Type B pancreatic cell (in vitro differentiated cells): ENCODE data around the gene TMTC1. TPM values are rescaled to one million over a fixed set of nuclear protein-coding genes. Genes with fewer than 3 reads are reported as not detected.

Experiments
- DNase-seq: peaks from one replicate; pipeline ENCODE4 v3.0.0; 2021; ENCODE audit warnings: mixed read lengths; ENCODE audit not compliant: unreplicated experiment; ENCODE audit errors: extremely low spot score
- H3K27ac Mint-ChIP-seq: 2 replicates; pipeline ENCODE4 v1.8.0; 2021; ENCODE audit warnings: mild to moderate bottlenecking, mixed read lengths
- H3K27me3 Mint-ChIP-seq: 2 replicates; pipeline ENCODE4 v1.8.0; 2021; ENCODE audit warnings: mixed read lengths
- H3K36me3 Mint-ChIP-seq: 2 replicates; pipeline ENCODE4 v1.8.0; 2021; ENCODE audit warnings: mixed read lengths
- H3K4me1 Mint-ChIP-seq: one replicate; pipeline ENCODE4 v1.8.0; 2021; ENCODE audit warnings: mixed read lengths; ENCODE audit not compliant: unreplicated experiment
- H3K4me3 Mint-ChIP-seq: 2 replicates; pipeline ENCODE4 v1.8.0; 2021; ENCODE audit warnings: mild to moderate bottlenecking, mixed read lengths
- H3K9me3 Mint-ChIP-seq: 2 replicates; pipeline ENCODE4 v1.8.0; 2021; ENCODE audit warnings: mixed read lengths
- total RNA-seq: library from RNA; stranded (reverse); gene quantifications from 2 replicates; pipeline ENCODE4 v1.2.1, GENCODE V29; 2021; ENCODE audit warnings: low replicate concordance
- TF ChIP-seq, protein P1 (sequence below): fragments of 200-600 bp; sonication (generic); conservative IDR thresholded peaks from 2 replicates; pipeline ENCODE4 v1.5.0; 2021; ENCODE audit warnings: antibody characterized with exemption, mild to moderate bottlenecking

TMTC1 gene
- total RNA-seq, 1 donor from 2014 or later: 24.0 TPM

DNA sequence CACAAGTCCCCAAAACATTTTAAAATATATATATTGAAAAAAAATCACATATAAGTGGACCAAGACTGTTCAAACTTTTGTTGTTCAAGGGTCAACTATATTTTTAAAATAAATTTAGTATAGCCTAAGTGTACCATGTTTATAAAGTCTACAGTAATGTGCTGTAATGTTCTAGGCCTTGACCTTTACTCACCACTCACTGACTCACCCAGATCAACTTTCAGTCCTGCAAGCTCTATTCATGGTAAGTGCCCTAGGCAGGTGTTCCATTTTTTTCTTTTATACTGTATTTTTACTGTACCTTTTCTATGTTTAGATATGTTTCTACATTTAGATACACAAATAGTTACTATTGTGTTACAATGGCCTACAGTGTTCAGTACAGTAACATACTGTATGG, 23.4 kb upstream of the TMTC1 start:
- H3K4me1 Mint-ChIP-seq: no peaks in the 10 kb centered on the region
- no peak for DNase-seq
- no peak overlapping the region for H3K4me3 Mint-ChIP-seq
- no peaks in the 10 kb centered on the region for H3K9me3 Mint-ChIP-seq
- no peaks in the 10 kb centered on the region for H3K36me3 Mint-ChIP-seq
- TF ChIP-seq, protein P1, sequence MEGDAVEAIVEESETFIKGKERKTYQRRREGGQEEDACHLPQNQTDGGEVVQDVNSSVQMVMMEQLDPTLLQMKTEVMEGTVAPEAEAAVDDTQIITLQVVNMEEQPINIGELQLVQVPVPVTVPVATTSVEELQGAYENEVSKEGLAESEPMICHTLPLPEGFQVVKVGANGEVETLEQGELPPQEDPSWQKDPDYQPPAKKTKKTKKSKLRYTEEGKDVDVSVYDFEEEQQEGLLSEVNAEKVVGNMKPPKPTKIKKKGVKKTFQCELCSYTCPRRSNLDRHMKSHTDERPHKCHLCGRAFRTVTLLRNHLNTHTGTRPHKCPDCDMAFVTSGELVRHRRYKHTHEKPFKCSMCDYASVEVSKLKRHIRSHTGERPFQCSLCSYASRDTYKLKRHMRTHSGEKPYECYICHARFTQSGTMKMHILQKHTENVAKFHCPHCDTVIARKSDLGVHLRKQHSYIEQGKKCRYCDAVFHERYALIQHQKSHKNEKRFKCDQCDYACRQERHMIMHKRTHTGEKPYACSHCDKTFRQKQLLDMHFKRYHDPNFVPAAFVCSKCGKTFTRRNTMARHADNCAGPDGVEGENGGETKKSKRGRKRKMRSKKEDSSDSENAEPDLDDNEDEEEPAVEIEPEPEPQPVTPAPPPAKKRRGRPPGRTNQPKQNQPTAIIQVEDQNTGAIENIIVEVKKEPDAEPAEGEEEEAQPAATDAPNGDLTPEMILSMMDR: no peak
- no peak overlapping the region for H3K27ac Mint-ChIP-seq
- H3K27me3 Mint-ChIP-seq: no peaks in the 10 kb centered on the region

DNA sequence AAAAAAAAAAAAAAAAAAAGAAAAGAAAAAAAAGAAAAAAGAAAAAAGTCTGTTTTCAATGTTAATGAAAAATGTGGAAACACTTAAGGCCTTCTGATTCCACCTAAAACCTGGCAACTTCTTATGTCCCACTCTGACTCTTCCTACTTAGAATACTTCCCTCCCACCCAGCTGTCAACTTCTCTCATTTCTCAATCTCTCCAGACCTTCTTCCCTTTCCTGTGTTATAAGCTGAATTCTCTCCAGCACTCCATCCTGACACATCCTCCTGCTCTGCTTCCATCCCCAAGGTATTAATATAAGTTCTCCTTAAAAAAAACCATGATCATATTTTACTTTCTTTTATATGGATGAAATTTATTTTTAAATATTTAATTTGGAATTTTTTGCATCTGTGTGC, 20.3 kb upstream of the TMTC1 start:
- Mint-ChIP-seq H3K9me3 (no peaks in the 10 kb centered on the region), H3K36me3 (peaks cover 5% of the 10 kb centered on the region), H3K4me3 (no peak overlapping the region), H3K27me3 (no peaks in the 10 kb centered on the region), H3K27ac (no peak overlapping the region), H3K4me1 (no peaks in the 10 kb centered on the region)
- TF ChIP-seq, protein P1: no peak
- no peak for DNase-seq

DNA sequence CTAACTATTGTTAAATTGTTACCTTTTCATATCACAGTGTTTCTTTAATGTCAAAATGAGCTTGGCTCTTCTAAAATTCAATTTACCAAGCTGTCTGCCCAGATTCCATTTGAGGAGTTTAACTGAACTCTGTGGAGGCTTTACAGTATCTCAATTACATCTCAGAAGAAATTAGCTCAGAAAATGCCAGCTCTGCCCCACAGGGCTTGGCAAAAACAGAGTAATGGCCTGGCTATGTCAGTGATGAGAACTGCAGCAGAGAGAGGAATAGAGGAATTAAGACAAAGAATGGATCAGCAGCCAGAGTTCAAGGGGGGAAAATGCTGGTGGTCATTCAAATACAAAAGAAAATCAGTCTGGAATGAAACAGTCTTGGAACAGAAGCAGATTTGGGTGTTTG, 15.8 kb upstream of the TMTC1 start:
- H3K27ac Mint-ChIP-seq: no peak overlapping the region
- DNase-seq: no peak
- no peak overlapping the region for H3K4me3 Mint-ChIP-seq

DNA sequence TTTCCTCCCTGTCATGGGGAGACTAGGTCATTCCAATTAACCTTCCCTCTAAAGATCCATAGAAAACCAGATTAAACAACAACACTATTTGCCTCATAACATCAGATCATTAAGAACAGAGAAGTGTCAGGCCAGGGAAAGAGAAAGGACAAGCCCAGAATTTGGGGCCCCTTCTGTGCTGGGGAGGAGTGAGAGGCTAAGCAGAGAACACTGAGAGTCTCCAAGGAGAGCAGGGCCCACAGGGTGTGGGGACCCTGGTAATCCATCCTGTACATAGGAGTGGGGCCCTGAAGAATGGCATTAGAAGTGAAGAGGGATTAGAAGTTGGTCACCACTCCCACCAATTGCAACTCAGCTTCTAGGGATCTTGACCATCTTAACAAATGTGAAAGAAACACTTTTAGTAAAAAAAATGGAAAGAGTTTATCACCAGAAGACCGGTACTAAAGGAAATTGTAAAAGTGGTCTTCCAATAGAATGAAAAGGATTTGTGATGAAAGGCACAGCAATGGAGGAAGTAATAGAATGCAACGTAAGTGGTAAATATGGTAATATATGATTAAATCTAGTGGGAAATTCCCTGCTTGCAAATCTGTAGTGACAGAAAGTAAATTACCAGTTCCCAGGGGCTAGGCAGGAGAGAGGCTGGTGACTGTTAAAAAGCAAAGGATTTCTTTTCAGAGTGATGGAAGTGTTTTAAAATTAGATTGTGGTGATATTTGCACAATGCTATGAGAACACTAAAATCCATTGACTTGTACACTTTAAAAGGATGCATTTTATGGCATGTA, 14.0 kb upstream of the TMTC1 start:
- TF ChIP-seq, protein P1: no peak
- no peak for DNase-seq
- Mint-ChIP-seq H3K27ac (no peak overlapping the region), H3K36me3 (peaks cover 5% of the 10 kb centered on the region), H3K9me3 (no peaks in the 10 kb centered on the region), H3K4me1 (peaks cover 13% of the 10 kb centered on the region), H3K4me3 (no peak overlapping the region), H3K27me3 (no peaks in the 10 kb centered on the region)

More for the DNA sequence above, 15.8 kb upstream of the TMTC1 start:
- peaks cover 13% of the 10 kb centered on the region for H3K4me1 Mint-ChIP-seq
- no peaks in the 10 kb centered on the region for H3K9me3 Mint-ChIP-seq
- H3K36me3 Mint-ChIP-seq: peaks cover 5% of the 10 kb centered on the region
- no peaks in the 10 kb centered on the region for H3K27me3 Mint-ChIP-seq
- TF ChIP-seq, protein P1: no peak

DNA sequence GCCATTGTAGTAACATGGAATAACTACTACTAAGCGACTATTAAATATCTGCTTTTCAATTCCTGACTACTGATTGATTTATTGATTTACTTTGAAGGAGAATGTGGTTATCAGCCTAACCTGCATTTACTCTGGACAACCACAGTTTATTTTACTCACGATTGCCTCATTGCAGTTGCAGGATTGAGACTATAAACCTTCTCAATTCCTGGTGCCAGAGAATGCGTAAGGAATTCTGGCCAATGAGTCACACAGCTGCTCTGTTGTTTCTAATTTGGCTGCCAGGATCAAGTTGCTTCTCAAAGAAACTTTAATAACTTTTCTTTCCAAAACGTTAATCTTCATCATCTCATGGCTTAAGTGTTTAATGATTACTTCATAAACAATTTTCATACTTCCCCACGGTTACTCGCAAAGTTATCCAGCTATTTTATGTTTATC, 13.1 kb upstream of the TMTC1 start:
- Mint-ChIP-seq H3K4me1 (peaks cover 13% of the 10 kb centered on the region), H3K27ac (no peak overlapping the region), H3K9me3 (no peaks in the 10 kb centered on the region), H3K4me3 (no peak overlapping the region), H3K36me3 (peaks cover 5% of the 10 kb centered on the region), H3K27me3 (no peaks in the 10 kb centered on the region)
- DNase-seq: no peak
- TF ChIP-seq, protein P1: no peak
